GM12892 (cell line): ENCODE data around the gene LIF.

Experiments
- POLR2A ChIP-seq: IDR thresholded peaks from 2 replicates; pipeline ENCODE4 v1.6.1; 2011; ENCODE audit warnings: low read depth, low read length, control low read depth
- POLR2AphosphoS5 ChIP-seq: IDR thresholded peaks from 2 replicates; pipeline ENCODE4 v1.6.1; 2011; ENCODE audit warnings: low read depth, low read length, control low read depth

DNA sequence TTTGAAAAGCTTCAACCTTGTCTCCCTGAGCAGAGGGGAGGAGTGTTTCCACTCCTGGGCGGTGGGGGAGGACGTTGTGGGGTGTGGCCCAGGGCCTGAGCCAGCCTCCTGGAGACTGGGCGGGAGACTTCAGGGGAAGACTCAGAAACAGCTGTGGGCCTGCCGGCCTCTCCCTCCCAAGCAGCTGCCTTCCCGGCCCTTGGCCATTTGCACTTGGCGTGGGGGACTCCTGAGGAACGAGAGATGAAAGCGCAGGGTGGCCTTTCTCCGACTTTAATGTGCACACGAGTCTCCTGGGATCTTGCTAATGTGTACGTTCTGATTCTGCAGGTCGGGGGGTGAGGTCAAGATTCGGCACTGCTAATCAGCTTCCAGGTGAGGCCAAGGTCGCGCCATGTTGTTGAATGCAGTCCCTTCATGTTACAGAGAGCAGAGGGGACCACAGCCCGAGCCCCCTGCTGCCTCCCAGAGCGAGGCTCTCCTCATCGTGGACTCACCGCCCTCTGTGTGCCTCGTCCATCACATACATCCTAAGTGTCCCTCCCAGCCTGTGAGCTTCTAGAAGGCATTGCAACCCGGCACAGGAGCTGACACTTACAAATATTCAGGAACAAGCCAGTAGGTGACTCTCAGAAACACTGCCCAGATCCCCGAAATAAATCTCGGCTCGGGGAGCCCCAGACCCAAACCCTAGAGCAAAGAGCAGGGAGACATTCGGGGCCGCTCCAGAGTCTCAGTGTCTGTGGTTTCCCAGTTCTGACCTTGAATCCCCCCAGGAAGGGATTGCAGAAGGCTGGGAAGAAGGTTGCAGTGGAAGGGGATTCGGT lies 7.7 kb downstream of the LIF start:
- no peak for TF ChIP-seq POLR2A
- no peak for TF ChIP-seq POLR2AphosphoS5
